HG02852 (cell line): Measurements from ENCODE around the gene HMGA1.

Source experiments
- ATAC-seq: cut with Tn5 transposase; IDR thresholded peaks from one replicate; pipeline ENCODE4 v1.9.1; 2021; ENCODE audit warnings: mild to moderate bottlenecking, moderate library complexity; ENCODE audit not compliant: unreplicated experiment

The HMGA1 gene

DNA sequence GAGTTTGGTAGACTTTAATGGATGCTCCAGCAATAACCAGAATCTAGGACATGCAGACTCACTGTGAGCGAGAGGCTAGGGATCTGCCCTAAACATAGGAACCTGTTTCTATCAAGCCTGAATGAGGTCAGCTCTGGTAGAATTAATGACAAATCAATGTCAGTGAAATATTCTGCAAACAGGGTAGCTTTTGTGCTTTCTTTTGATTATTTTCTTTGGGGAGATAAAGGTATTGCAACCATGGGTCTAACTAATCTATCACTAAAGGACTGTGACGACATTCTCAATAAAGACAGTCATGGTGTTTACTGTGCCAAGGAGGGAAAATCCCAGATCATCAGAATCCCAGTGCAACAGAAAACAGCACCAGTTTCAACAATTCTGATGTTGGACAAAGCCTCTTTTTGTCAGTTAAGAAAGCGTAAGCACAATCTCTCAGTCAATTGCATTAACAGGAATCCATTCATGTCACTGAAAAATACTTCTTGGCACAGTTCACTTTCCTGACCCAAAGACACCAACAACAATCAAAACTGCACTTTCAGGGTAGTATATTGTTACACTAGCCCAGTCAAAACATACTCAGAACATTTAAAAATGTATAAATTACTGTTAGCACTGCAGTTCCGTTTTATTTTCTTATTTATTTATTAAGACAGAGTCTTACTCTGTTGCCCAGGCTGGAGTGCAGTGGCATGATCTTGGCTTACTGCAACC lies 48.9 kb downstream of the HMGA1 start:
- ATAC-seq = no peak

GRCh38 chr6:34288581-34288980 lies 51.9 kb downstream of the HMGA1 start:
- ATAC-seq = no peak

GRCh38 chr6:34289137-34289536 lies 52.5 kb downstream of the HMGA1 start:
- no peak for ATAC-seq

DNA sequence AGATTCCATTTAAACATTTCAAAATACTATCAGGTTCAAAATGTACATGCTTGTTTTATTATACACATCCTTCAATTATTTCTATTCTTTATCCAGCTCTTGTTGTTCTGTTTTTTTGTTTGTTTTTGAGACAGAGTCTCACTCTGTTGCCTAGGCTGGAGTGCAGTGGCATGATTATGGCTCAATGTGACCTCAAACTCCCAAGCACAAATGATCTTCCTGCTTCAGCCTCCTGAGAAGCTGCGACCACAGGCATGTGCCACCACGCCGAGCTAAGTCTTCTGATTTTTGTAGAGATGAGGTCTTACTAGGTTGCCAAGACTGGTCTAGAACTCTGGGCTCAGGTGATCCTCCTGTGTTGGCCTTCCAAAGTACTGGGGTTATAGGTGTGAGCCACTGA lies 56.3 kb downstream of the HMGA1 start:
- no peak for ATAC-seq

DNA sequence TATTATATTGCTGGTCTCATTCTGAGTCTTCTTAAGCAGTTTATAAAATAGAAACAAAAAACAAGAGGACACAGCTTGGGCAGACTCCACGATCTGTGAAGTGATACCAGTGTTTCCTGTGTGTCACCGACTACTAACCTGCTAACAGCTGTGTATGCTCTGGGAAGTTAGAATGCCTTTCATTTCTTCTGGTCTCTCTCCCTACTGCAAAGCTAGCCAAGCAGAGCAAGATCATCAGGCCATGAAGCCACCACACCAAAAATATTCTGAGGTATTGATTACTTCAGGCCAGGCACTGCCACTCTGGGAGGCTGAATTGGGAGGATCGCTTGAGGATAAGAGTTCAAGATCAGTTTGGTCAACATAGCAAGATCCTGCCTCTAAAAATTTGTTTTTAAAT lies 59.0 kb downstream of the HMGA1 start:
- ATAC-seq = peak; percentile 72
